Thyroid gland (tissue), 4 donors: ENCODE results near the gene ATRIP. TPM values are rescaled to one million over a fixed set of nuclear protein-coding genes. Genes with fewer than 3 reads are reported as not detected.

Experiments used
- DNase-seq, 2 donors: peaks; one replicate each; pipeline ENCODE4 v3.0.0-alpha.2; 2019
- H3K27ac ChIP-seq, 3 donors: fragments of 200-600 bp; sonication (generic); 1 replicate in 2 of 3; 2 replicates in 1 of 3; pipeline ENCODE4 v1.5.1; 2016 to 2019; ENCODE audit warnings: mild to moderate bottlenecking in 1 of 3, moderate library complexity in 1 of 3
- H3K27me3 ChIP-seq: fragments of 200-600 bp; sonication (generic); one replicate; pipeline ENCODE4 v1.5.1; 2019
- H3K36me3 ChIP-seq, 2 donors: fragments of 200-600 bp; sonication (generic); one replicate each; pipeline ENCODE4 v1.5.1; 2016 to 2019
- H3K4me1 ChIP-seq, 2 donors: fragments of 200-600 bp; sonication (generic); one replicate each; pipeline ENCODE4 v1.5.1; 2017 to 2019
- H3K4me3 ChIP-seq, 3 donors: fragments of 200-600 bp; sonication (generic); replicated peaks in 1 of 3; 1 replicate in 2 of 3; 2 replicates in 1 of 3; pipeline ENCODE4 v1.5.1; 2016; ENCODE audit warnings: mild to moderate bottlenecking in 1 of 3
- H3K9me3 ChIP-seq: fragments of 200-600 bp; sonication (generic); one replicate; pipeline ENCODE4 v1.5.1; 2017
- CTCF ChIP-seq, 6 experiments: fragments of 200-600 bp in 3 of 6; fragments of 450-650 bp in 3 of 6; sonication (generic) in 3 of 6; IDR thresholded peaks; one replicate each; pipeline ENCODE4 v1.5.1; 2016 to 2019; ENCODE audit warnings: antibody characterized with exemption in 6 of 6, mild to moderate bottlenecking in 2 of 6, inconsistent platforms in 1 of 6, moderate library complexity in 1 of 6
- POLR2A ChIP-seq, 2 donors: fragments of 450-650 bp; IDR thresholded peaks; one replicate each; pipeline ENCODE4 v1.6.1; 2017; ENCODE audit warnings: antibody characterized with exemption in 2 of 2, mild to moderate bottlenecking in 2 of 2, moderate library complexity in 1 of 2
- WGBS, 2 donors: methylation state at CpG; one replicate each; pipeline ENCODE4 v1.1.5; 2017; 5-methylcytosine and 5-hydroxymethylcytosine counted together
- intact Hi-C: fragments of 100-400 bp; cut with DNase I; formaldehyde crosslinking; loops from one replicate; pipeline ENCODE4 v1.15.1; 2023
- total RNA-seq, 4 donors: library from RNA; depleted of rRNA; stranded (reverse); fragments of >200 nt; gene quantifications; one replicate each; pipeline ENCODE4 v1.2.3, GENCODE V29; 2016

The ATRIP gene
- total RNA-seq, 4 donors from 2014 or later, result 8.4 to 13.9 (median 11.0) TPM

- WGBS, 2 donors, result 70 to 74% methylated on average over 1 to 4 of the region's 8 CpGs
- TF ChIP-seq CTCF (IDR thresholded peaks at IDR 0.05), result no peak
- no peak for TF ChIP-seq POLR2A (IDR thresholded peaks at IDR 0.05)
- peak overlapping the region in 2 of 3 donors; percentile 100 for H3K27ac ChIP-seq
- H3K27me3 ChIP-seq, result no peaks in the 10 kb centered on the region
- no peaks in the 10 kb centered on the region for H3K9me3 ChIP-seq
- intact Hi-C loops, result loop anchor here (5.0 kb wide), 1 partner anchor 34 kb away; the partner anchor contains the start of gene SHISA5
- H3K36me3 ChIP-seq, result peaks cover 13 to 14% of the 10 kb centered on the region in 2 donors
- H3K4me1 ChIP-seq, result peaks cover 33 to 67% of the 10 kb centered on the region in 2 donors
- no peak for DNase-seq
- no peak overlapping the region for H3K4me3 ChIP-seq
Measured at GRCh38 chr3:48468329-48468731, 21.8 kb downstream of the ATRIP start.

DNA sequence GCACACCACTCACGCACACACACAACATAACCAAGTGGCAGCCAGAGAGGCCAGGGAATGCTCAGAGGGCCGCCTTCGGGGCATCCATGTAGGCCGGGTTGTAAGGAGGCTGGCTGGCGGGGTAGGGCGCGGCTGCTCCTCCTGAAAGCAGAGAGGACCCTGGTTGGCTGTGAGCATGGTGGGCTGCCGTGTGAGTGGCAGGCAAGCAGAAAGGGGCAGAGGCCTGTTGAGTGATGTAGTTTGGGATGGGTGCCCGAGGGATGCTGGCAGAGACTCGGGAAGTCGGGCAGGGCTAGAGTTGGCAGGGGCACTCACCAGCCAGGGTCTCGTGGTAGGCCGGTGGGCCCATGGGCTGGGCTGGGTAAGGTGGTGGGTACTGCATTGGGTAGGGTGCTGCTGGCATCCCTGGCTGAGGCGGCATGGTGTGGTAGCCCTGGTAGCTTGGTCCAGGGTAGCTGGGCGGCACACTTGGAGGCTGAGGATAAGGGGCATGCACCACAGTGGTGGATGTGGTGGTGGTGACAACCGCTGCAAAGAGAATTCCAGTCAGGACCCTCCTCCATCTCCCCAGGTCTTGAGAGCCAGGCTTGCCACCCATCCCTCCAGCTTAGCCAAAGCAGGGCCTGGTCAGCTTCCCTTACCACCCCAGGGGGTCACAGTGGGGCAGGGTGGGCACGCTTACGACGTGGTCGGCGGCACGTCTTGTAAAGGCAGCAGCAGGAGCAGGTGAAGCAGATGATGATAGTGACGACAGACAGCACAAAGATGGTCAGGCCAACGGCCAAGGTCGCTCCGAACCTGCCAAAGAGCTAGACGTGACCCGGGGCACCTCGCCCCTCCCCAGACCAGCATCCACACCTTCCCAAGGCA, 22.7 kb downstream of the ATRIP start:
- Histone ChIP-seq H3K27ac (peak overlapping the region in 2 of 3 donors; percentile 100), H3K9me3 (no peaks in the 10 kb centered on the region), H3K4me3 (no peak overlapping the region), H3K27me3 (no peaks in the 10 kb centered on the region), H3K4me1 (peaks cover 37 to 76% of the 10 kb centered on the region in 2 donors), H3K36me3 (peaks cover 13 to 14% of the 10 kb centered on the region in 2 donors)
- TF ChIP-seq POLR2A (IDR thresholded peaks at IDR 0.05) (no peak), CTCF (IDR thresholded peaks at IDR 0.05) (no peak)
- DNase-seq, result no peak
- WGBS, 2 donors, result 85 to 91% methylated on average over 16 to 29 of the region's 29 CpGs
- intact Hi-C loops, result loop anchor here (5.0 kb wide), 1 partner anchor 33 kb away; the partner anchor contains the start of gene SHISA5

- DNase-seq, result no peak
- peaks cover 13 to 14% of the 10 kb centered on the region in 2 donors for H3K36me3 ChIP-seq
- no peaks in the 10 kb centered on the region for H3K9me3 ChIP-seq
- 60% methylated on average over 1 of the region's 1 CpG; no CpG with 5 or more reads in 1 of the 2 donors for WGBS, 2 donors
- intact Hi-C loops, result no loop called here
- H3K27ac ChIP-seq, result peak overlapping the region in 1 of 3 donors; percentile 99
- H3K27me3 ChIP-seq, result no peaks in the 10 kb centered on the region
- no peak for TF ChIP-seq POLR2A (IDR thresholded peaks at IDR 0.05)
- no peak for TF ChIP-seq CTCF (IDR thresholded peaks at IDR 0.05)
- peaks cover 33 to 79% of the 10 kb centered on the region in 2 donors for H3K4me1 ChIP-seq
- no peak overlapping the region for H3K4me3 ChIP-seq
Measured at GRCh38 chr3:48470286-48470685, 23.7 kb downstream of the ATRIP start.

DNA sequence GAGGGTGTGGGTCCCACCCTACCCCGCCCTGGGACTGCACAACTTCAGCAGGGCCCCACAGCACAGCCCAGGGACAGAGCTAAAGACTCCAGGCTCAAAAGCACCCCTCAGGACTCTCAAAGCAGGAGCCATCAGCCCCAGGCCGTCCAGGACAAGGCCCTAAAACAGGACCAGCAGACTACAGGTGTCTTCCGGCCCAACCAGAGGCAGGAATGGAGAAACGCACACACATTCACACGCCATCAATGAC, 26.1 kb downstream of the ATRIP start:
- peak in 1 of 2 donors; percentile 28 for DNase-seq
- TF ChIP-seq CTCF (IDR thresholded peaks at IDR 0.05) (no peak), POLR2A (IDR thresholded peaks at IDR 0.05) (no peak)
- intact Hi-C loops, result no loop called here

More for the DNA sequence above, 26.1 kb downstream of the ATRIP start:
- H3K4me3 ChIP-seq, result peak overlapping the region; percentile 46 to 78 (median 55)
- peaks cover 11 to 13% of the 10 kb centered on the region in 2 donors for H3K36me3 ChIP-seq
- 5 to 6% methylated on average over 3 to 5 of the region's 5 CpGs for WGBS, 2 donors
- no peaks in the 10 kb centered on the region for H3K27me3 ChIP-seq
- H3K9me3 ChIP-seq, result no peaks in the 10 kb centered on the region
- peak overlapping the region; percentile 94 to 99 (median 96) for H3K27ac ChIP-seq
- H3K4me1 ChIP-seq, result peaks cover 18 to 59% of the 10 kb centered on the region in 2 donors
